Activated CD8-positive, alpha-beta memory T cell treated with anti-CD3 and anti-CD28 coated beads, Interleukin-2, amount 10 ng/mL, durations not matched to agents 7 days and 5 days (primary cell): ENCODE measurements around the gene TCEAL3. TPM values are rescaled to one million over a fixed set of nuclear protein-coding genes. Genes with fewer than 3 reads are reported as not detected.
"Not testable (repeated sequence)": the region's sequence is repeated elsewhere in the genome, so short reads cannot be mapped to it uniquely, and the experiment has no call there.

Experiments used
- ATAC-seq: fragments of 150-1000 bp; cut with Tn5 transposase; one replicate; pipeline ENCODE4 v1.10.0; 2021; ENCODE audit warnings: moderate library complexity
- CTCF ChIA-PET: fragments of 350-600 bp; sonication (Branson Sonifier 250); formaldehyde crosslinking; loops from one replicate; lab custom pipeline; 2021; ENCODE audit warnings: antibody characterized with exemption; lab: Charles Lee
- DNase-seq: peaks from one replicate; pipeline ENCODE4 v3.0.0-alpha.2; 2020
- H3K27ac Mint-ChIP-seq: one replicate; pipeline ENCODE4 v1.8.0; 2021; ENCODE audit warnings: mild to moderate bottlenecking, mixed read lengths
- H3K27me3 Mint-ChIP-seq: one replicate; pipeline ENCODE4 v1.8.0; 2021; ENCODE audit warnings: mixed read lengths
- H3K36me3 Mint-ChIP-seq: one replicate; pipeline ENCODE4 v1.8.0; 2021; ENCODE audit warnings: mild to moderate bottlenecking, mixed read lengths
- H3K4me1 Mint-ChIP-seq: one replicate; pipeline ENCODE4 v1.8.0; 2021; ENCODE audit warnings: mixed read lengths
- H3K4me3 Mint-ChIP-seq: one replicate; pipeline ENCODE4 v1.8.0; 2021; ENCODE audit warnings: mild to moderate bottlenecking, moderate library complexity, mixed read lengths
- H3K9me3 Mint-ChIP-seq: one replicate; pipeline ENCODE4 v1.8.0; 2022; ENCODE audit warnings: low read depth, mixed read lengths
- total RNA-seq, 2 experiments: library from RNA; stranded (reverse); gene quantifications; one replicate each; pipeline ENCODE4 v1.2.3, GENCODE V29; 2021

Gene TCEAL3
- total RNA-seq, 2 experiments from 2014 or later = 1.3 to 3.1 TPM

- H3K27ac Mint-ChIP-seq, CTCF ChIA-PET, H3K36me3 Mint-ChIP-seq, ATAC-seq, H3K27me3 Mint-ChIP-seq, DNase-seq, H3K9me3 Mint-ChIP-seq, H3K4me3 Mint-ChIP-seq, H3K4me1 Mint-ChIP-seq: not testable (repeated sequence)
Measured at GRCh38 chrX:103659460-103659859, 51.7 kb downstream of the TCEAL3 start.

Other genes with a start within 250 kb of the TCEAL3 start
- gene BEX3, start 231.4 kb upstream of the TCEAL3 start, total RNA-seq = 1 to 10 TPM; 9.2 to 9.9 TPM
- under 1 TPM in 1 of 2 experiments, not detected in 1; 0.19 TPM for gene RAB40A, start 88.5 kb upstream of the TCEAL3 start, total RNA-seq
- 1 to 10 TPM; 3.5 to 5.0 TPM for gene TCEAL4, start 22.4 kb upstream of the TCEAL3 start, total RNA-seq
- gene TCEAL1, start 21.0 kb downstream of the TCEAL3 start, total RNA-seq = 10 to 100 TPM in 1 of 2 experiments, 1 to 10 TPM in 1; 6.7 to 10.3 TPM
- 100 to 1,000 TPM; 130 to 159 TPM for gene MORF4L2, start 78.7 kb downstream of the TCEAL3 start, total RNA-seq
- gene TMEM31, start 102.9 kb downstream of the TCEAL3 start, total RNA-seq = not detected
- gene PLP1, start 168.9 kb downstream of the TCEAL3 start, total RNA-seq = not detected
- gene RAB9B, start 224.3 kb downstream of the TCEAL3 start, total RNA-seq = under 1 TPM; 0.19 to 0.26 TPM